Body of pancreas (tissue), 4 donors: ENCODE data around the gene RWDD4. TPM values are rescaled to one million over a fixed set of nuclear protein-coding genes. Genes with fewer than 3 reads are reported as not detected.

Experiments used
- ATAC-seq: fragments of 150-250 bp; one replicate; pipeline ENCODE4 v1.9.1; 2016
- DNase-seq, 4 donors: peaks; one replicate each; pipeline ENCODE4 v3.0.0-alpha.2; 2019
- H3K27ac ChIP-seq, 4 donors: fragments of 200-600 bp; sonication (generic); 1 replicate in 3 of 4; 2 replicates in 1 of 4; pipeline versions ENCODE4 v1.5.1 to v1.6.1; 2016 to 2019; ENCODE audit warnings: mild to moderate bottlenecking in 1 of 4, mixed read lengths in 1 of 4, moderate library complexity in 1 of 4
- H3K27me3 ChIP-seq, 2 donors: fragments of 200-600 bp; sonication (generic); one replicate each; pipeline ENCODE4 v1.6.0; 2016; ENCODE audit warnings: mild to moderate bottlenecking in 1 of 2
- H3K36me3 ChIP-seq, 2 donors: fragments of 200-600 bp; sonication (generic); replicated peaks in 1 of 2; 2 replicates each; pipeline ENCODE4 v1.5.1; 2016; ENCODE audit warnings: low read depth in 2 of 2; ENCODE audit not compliant: insufficient read depth in 1 of 2
- H3K4me1 ChIP-seq: fragments of 200-600 bp; sonication (generic); one replicate; pipeline ENCODE4 v1.6.0; 2016
- H3K4me3 ChIP-seq, 2 donors: fragments of 200-600 bp; sonication (generic); 1 replicate in 1 of 2; 2 replicates in 1 of 2; pipeline ENCODE4 v1.5.1; 2016 to 2019
- H3K9me3 ChIP-seq, 3 donors: fragments of 200-600 bp; sonication (generic); 1 replicate in 2 of 3; 2 replicates in 1 of 3; pipeline ENCODE4 v1.5.1; 2016
- POLR2A ChIP-seq, 3 donors: fragments of 450-650 bp; IDR thresholded peaks; one replicate each; pipeline ENCODE4 v1.6.1; 2016; ENCODE audit warnings: antibody characterized with exemption in 3 of 3, mild to moderate bottlenecking in 2 of 3
- WGBS, 2 donors: methylation state at CpG; one replicate each; pipeline ENCODE4 v1.1.5; 2017; 5-methylcytosine and 5-hydroxymethylcytosine counted together
- intact Hi-C: fragments of 100-400 bp; cut with DNase I; formaldehyde crosslinking; loops from one replicate; pipeline ENCODE4 v1.15.1; 2023
- total RNA-seq, 2 donors: library from RNA; depleted of rRNA; stranded (reverse); fragments of >200 nt; gene quantifications; one replicate each; pipeline ENCODE4 v1.1.0, GENCODE V29; 2016
- TF ChIP-seq, protein P1 (sequence below), 7 experiments: fragments of 450-650 bp in 4 of 7; fragments of 200-600 bp in 3 of 7; sonication (generic) in 3 of 7; IDR thresholded peaks; one replicate each; pipeline ENCODE4 v1.5.1; 2016 to 2019; ENCODE audit warnings: antibody characterized with exemption in 7 of 7

RWDD4 gene
- total RNA-seq, 2 donors from 2014 or later = 15.2 to 23.3 TPM

DNA sequence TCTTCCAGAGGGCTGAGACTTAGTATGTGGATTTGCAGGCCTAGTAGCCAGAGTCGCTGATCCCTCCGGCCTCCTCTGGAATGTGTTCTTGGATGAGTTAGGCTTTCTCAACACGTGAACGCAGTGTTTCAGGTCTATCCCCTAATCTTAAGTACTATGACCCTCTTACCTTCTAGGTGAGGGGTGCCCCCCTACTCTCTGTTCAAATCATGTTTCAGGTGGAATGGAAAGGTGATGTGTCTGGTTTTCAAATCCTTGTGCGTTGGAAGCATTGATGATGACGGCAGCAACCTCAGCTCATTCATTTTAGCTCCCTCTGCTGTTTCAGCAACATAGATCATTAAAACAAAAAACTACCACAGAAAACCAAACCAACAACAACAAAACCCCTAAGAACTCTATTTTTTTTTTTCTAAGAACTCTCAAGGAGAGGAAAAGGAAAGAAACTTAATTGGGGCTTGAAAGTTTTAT, 56.4 kb downstream of the RWDD4 start:
- Histone ChIP-seq H3K36me3 (no peaks in the 10 kb centered on the region), H3K4me3 (no peak overlapping the region), H3K9me3 (no peaks in the 10 kb centered on the region), H3K4me1 (peaks cover 13% of the 10 kb centered on the region), H3K27me3 (no peaks in the 10 kb centered on the region), H3K27ac (no peak overlapping the region)
- intact Hi-C loops = no loop called here
- WGBS, 2 donors = 60 to 63% methylated on average over 6 of the region's 6 CpGs
- DNase-seq (no peak), ATAC-seq (peak; percentile 50)
- no peak for TF ChIP-seq POLR2A (IDR thresholded peaks at IDR 0.05)
- TF ChIP-seq, protein P1, sequence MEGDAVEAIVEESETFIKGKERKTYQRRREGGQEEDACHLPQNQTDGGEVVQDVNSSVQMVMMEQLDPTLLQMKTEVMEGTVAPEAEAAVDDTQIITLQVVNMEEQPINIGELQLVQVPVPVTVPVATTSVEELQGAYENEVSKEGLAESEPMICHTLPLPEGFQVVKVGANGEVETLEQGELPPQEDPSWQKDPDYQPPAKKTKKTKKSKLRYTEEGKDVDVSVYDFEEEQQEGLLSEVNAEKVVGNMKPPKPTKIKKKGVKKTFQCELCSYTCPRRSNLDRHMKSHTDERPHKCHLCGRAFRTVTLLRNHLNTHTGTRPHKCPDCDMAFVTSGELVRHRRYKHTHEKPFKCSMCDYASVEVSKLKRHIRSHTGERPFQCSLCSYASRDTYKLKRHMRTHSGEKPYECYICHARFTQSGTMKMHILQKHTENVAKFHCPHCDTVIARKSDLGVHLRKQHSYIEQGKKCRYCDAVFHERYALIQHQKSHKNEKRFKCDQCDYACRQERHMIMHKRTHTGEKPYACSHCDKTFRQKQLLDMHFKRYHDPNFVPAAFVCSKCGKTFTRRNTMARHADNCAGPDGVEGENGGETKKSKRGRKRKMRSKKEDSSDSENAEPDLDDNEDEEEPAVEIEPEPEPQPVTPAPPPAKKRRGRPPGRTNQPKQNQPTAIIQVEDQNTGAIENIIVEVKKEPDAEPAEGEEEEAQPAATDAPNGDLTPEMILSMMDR (IDR thresholded peaks at IDR 0.05) = peak in 5 of 7 experiments; percentile 17 to 54 (median 50)

DNA sequence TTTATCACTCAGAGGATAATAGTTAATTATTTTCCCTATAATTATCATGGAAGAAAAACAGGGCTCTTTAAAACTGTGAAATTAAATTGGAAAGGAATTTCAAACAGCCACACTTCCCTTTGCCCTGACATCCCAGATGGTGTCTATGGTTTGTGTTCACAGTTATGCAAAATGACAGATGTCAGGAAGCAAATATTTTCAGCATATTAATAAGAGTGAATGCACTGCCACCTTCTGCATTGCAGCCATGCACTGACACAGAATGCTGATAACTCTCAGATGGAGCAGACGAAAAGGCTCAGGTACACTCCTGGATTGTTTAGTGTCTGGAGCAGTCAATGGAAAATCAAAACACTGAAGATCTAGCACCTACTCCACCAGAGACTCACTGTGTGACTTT, 57.6 kb downstream of the RWDD4 start:
- no peak for TF ChIP-seq POLR2A (IDR thresholded peaks at IDR 0.05)
- TF ChIP-seq, protein P1 (IDR thresholded peaks at IDR 0.05) = no peak
- DNase-seq (no peak), ATAC-seq (no peak)
- H3K9me3 ChIP-seq = no peaks in the 10 kb centered on the region
- no peak overlapping the region for H3K27ac ChIP-seq
- intact Hi-C loops = no loop called here
- no peaks in the 10 kb centered on the region for H3K36me3 ChIP-seq
- WGBS, 2 donors = 67 to 73% methylated on average over 1 of the region's 1 CpG
- H3K4me3 ChIP-seq = no peak overlapping the region
- H3K4me1 ChIP-seq = peaks cover 17% of the 10 kb centered on the region
- H3K27me3 ChIP-seq = no peaks in the 10 kb centered on the region

DNA sequence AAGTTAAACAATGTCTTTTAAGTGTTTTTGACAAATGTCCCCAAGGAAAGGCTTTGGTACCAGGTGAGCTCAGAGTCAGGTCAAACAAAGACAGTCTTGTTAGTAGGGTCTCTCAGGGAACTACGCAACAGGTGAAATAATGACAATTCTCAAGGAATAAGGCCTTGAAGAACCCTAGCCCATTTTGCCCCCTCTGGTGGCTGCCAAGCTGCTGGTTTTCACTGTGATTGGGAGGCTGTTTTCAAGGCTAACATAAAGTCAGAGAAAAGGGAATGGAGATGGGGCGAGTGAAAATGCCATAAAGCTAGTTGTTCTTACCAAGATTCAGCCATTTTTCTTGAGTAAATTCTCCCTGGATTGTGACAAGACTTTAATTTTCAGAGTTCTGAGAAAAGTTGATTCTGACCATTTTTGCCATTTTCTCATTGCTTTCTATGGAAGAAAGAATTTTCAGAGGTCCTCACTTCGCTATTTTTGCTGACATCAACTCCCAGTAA, 58.7 kb downstream of the RWDD4 start:
- DNase-seq (no peak), ATAC-seq (no peak)
- intact Hi-C loops = no loop called here
- 90 to 94% methylated on average over 3 of the region's 3 CpGs for WGBS, 2 donors
- no peaks in the 10 kb centered on the region for H3K9me3 ChIP-seq
- no peaks in the 10 kb centered on the region for H3K36me3 ChIP-seq
- TF ChIP-seq, protein P1 (IDR thresholded peaks at IDR 0.05) = peak in 2 of 7 experiments; percentile 26 to 29
- no peak for TF ChIP-seq POLR2A (IDR thresholded peaks at IDR 0.05)
- no peak overlapping the region for H3K4me3 ChIP-seq
- H3K27ac ChIP-seq = peak overlapping the region in 3 of 4 donors; percentile 9 to 28 (median 10)
- H3K27me3 ChIP-seq = no peaks in the 10 kb centered on the region
- peaks cover 24% of the 10 kb centered on the region for H3K4me1 ChIP-seq

DNA sequence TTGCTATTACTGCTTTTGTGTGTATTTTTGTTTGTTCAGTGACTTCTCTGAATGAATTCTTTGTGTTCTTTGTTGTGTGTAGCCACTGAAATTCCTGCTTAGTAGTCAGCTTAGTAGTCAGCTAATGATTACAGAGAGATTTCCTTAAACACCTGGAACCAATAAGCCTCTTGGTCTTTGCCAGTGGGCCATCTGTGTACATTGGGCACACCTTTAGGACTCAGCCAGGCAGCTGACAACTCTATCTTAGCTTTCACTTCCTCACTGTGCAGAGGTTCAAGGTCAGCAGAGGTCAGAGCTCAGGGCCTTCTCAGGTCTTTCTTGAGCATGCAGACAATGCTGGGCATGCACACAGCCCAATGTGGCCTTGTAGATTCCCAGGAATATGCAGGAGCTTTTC, 59.3 kb downstream of the RWDD4 start:
- TF ChIP-seq, protein P1 (IDR thresholded peaks at IDR 0.05) = no peak
- TF ChIP-seq POLR2A (IDR thresholded peaks at IDR 0.05) = no peak
- intact Hi-C loops = no loop called here

DNA sequence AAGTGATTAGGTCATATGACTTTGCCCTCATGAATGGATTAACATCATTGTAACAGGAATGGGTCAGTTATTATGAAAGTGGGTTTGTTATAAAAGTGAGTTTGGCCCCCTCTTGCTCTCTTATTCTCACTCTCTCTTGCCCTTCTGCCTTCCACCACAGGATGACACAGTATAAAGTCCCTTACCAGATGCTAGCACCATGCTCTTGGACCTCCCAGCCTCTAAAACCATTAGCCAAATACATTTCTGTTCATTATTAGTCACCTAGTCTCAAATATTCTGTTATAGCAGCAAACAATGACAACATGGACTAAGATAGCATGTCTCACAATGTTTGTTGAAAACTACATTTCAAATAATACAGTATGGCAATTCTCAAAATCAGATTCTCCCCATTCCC, 59.7 kb downstream of the RWDD4 start:
- no peaks in the 10 kb centered on the region for H3K27me3 ChIP-seq
- H3K27ac ChIP-seq = peak overlapping the region in 2 of 4 donors; percentile 10 to 28
- ATAC-seq = no peak
- no peak overlapping the region for H3K4me3 ChIP-seq
- intact Hi-C loops = no loop called here
- no peak for DNase-seq
- no peak for TF ChIP-seq POLR2A (IDR thresholded peaks at IDR 0.05)
- TF ChIP-seq, protein P1 (IDR thresholded peaks at IDR 0.05) = no peak
- no peaks in the 10 kb centered on the region for H3K9me3 ChIP-seq
- H3K4me1 ChIP-seq = peaks cover 24% of the 10 kb centered on the region
- no peaks in the 10 kb centered on the region for H3K36me3 ChIP-seq

More for the DNA sequence above, 59.3 kb downstream of the RWDD4 start:
- Histone ChIP-seq H3K36me3 (no peaks in the 10 kb centered on the region), H3K4me3 (no peak overlapping the region), H3K4me1 (peaks cover 24% of the 10 kb centered on the region), H3K27me3 (no peaks in the 10 kb centered on the region), H3K9me3 (no peaks in the 10 kb centered on the region), H3K27ac (peak overlapping the region in 2 of 4 donors; percentile 10 to 28)
- DNase-seq (peak in 1 of 4 donors; percentile 23), ATAC-seq (peak; percentile 43)
